GM12878 (cell line): ENCODE results near the gene LRP1B. TPM values are rescaled to one million over a fixed set of nuclear protein-coding genes. Genes with fewer than 3 reads are reported as not detected.

Source experiments
- ATAC-seq: fragments of 200-7000 bp; cut with Tn5 transposase; 3 replicates; pipeline ENCODE4 v1.9.1; 2020; ENCODE audit warnings: mild to moderate bottlenecking, moderate library complexity
- BruUV-seq: library from RNA; stranded (reverse); fragments of 400-500 nt; replicated peaks from 2 replicates; lab custom pipeline; 2021; lab: Mats Ljungman, UMichigan
- CTCF ChIA-PET: fragments of 300-600 bp; sonication (Branson Sonifier 250); formaldehyde crosslinking; extraction: SDS; loops from one replicate; lab custom pipeline; 2021; ENCODE audit warnings: inconsistent platforms; lab: Yijun Ruan, JAX
- POLR2A ChIA-PET: fragments of 350-600 bp; formaldehyde crosslinking; extraction: SDS; loops from one replicate; lab custom pipeline; 2021; ENCODE audit warnings: inconsistent platforms; lab: Charles Lee
- RAD21 ChIA-PET: fragments of 300-600 bp; sonication (Branson Sonifier 250); formaldehyde crosslinking; loops from one replicate; lab custom pipeline; 2023; ENCODE audit warnings: antibody characterized with exemption; ENCODE audit not compliant: unreplicated experiment; lab: Charles Lee
- SMC1A ChIA-PET: fragments of 300-600 bp; sonication (Branson Sonifier 250); formaldehyde crosslinking; loops from one replicate; lab custom pipeline; 2023; ENCODE audit not compliant: unreplicated experiment, uncharacterized antibody; lab: Charles Lee
- DNase-seq: peaks from one replicate; pipeline ENCODE4 v3.0.0-alpha.2; 2011; ENCODE audit warnings: low read depth, low spot score
- FAIRE-seq: peaks from 3 replicates; lab custom pipeline; 2011; peaks lifted over from hg19 to GRCh38; lab: Jason Lieb, UNC
- H2AFZ ChIP-seq: 2 replicates; pipeline ENCODE4 v1.6.0; 2011; ENCODE audit warnings: low read depth, low read length, control low read depth; ENCODE audit not compliant: control insufficient read depth
- H3K27ac ChIP-seq: 2 replicates; pipeline ENCODE4 v1.5.1; 2011; ENCODE audit warnings: control low read depth; ENCODE audit not compliant: control insufficient read depth, insufficient read depth
- H3K27me3 ChIP-seq, 2 experiments: replicated peaks in 1 of 2; 2 replicates each; pipeline versions ENCODE4 v1.6.0 to v1.6.1; 2011; ENCODE audit warnings: low read length in 1 of 2; ENCODE audit not compliant: control insufficient read depth in 2 of 2, insufficient read depth in 2 of 2
- H3K36me3 ChIP-seq, 2 experiments: 2 replicates each; pipeline ENCODE4 v1.5.1; 2011; ENCODE audit warnings: low read length in 1 of 2; ENCODE audit not compliant: control insufficient read depth in 2 of 2, insufficient read depth in 2 of 2
- H3K4me1 ChIP-seq: 2 replicates; pipeline ENCODE4 v1.6.1; 2011; ENCODE audit warnings: mild to moderate bottlenecking, low read length, moderate library complexity, mixed read lengths; ENCODE audit not compliant: control insufficient read depth, insufficient read depth
- H3K4me2 ChIP-seq: 2 replicates; pipeline ENCODE4 v1.6.0; 2011; ENCODE audit warnings: control low read depth; ENCODE audit not compliant: control insufficient read depth, insufficient read depth
- H3K4me3 ChIP-seq: fragments of 200-600 bp; sonication (generic); 2 replicates; pipeline ENCODE4 v1.5.1; 2016
- H3K79me2 ChIP-seq: 2 replicates; pipeline ENCODE4 v1.6.0; 2011; ENCODE audit warnings: low read length; ENCODE audit not compliant: control insufficient read depth, insufficient read depth
- H3K9ac ChIP-seq: 2 replicates; pipeline ENCODE4 v1.8.0; 2011; ENCODE audit warnings: low read length, control low read depth, mixed read lengths; ENCODE audit not compliant: control insufficient read depth, insufficient read depth
- H3K9me3 ChIP-seq: replicated peaks from 3 replicates; pipeline ENCODE4 v1.5.1; 2011; ENCODE audit warnings: mild to moderate bottlenecking, low read length; ENCODE audit not compliant: control insufficient read depth, insufficient read depth
- H4K20me1 ChIP-seq: 2 replicates; pipeline ENCODE4 v1.6.0; 2011; ENCODE audit not compliant: control insufficient read depth, insufficient read depth
- BCL11A ChIP-seq: IDR thresholded peaks from 2 replicates; pipeline ENCODE4 v1.6.1; 2011; ENCODE audit warnings: low read depth, low read length
- CEBPB ChIP-seq, 2 experiments: fragments of 150-350 bp in 1 of 2; IDR thresholded peaks; 2 replicates each; pipeline ENCODE4 v1.6.1; 2012 to 2014; ENCODE audit warnings: low read depth in 2 of 2, low read length in 2 of 2, borderline replicate concordance in 1 of 2, inconsistent platforms in 1 of 2
- CUX1 ChIP-seq: IDR thresholded peaks from 2 replicates; pipeline ENCODE4 v1.6.1; 2012; ENCODE audit warnings: improper control_type of control experiment, low read depth, low read length; ENCODE audit not compliant: insufficient replicate concordance
- DPF2 ChIP-seq: fragments of 450-650 bp; IDR thresholded peaks from 2 replicates; pipeline ENCODE4 v1.6.1; 2017; ENCODE audit warnings: mild to moderate bottlenecking
- EZH2 ChIP-seq: IDR thresholded peaks from 2 replicates; pipeline ENCODE4 v1.6.1; 2012; ENCODE audit warnings: low read depth, mild to moderate bottlenecking, control low read depth, inconsistent platforms, low read length, borderline replicate concordance; ENCODE audit not compliant: control insufficient read depth
- HDAC2 ChIP-seq: fragments of 200-600 bp; sonication (generic); IDR thresholded peaks from 2 replicates; pipeline ENCODE4 v1.6.1; 2017
- IKZF1 ChIP-seq: fragments of 450-650 bp; conservative IDR thresholded peaks from 2 replicates; pipeline ENCODE4 v1.6.1; 2017; ENCODE audit warnings: antibody characterized with exemption, mild to moderate bottlenecking
- NR2C1 ChIP-seq: fragments of 450-650 bp; IDR thresholded peaks from 2 replicates; pipeline ENCODE4 v1.6.1; 2017; ENCODE audit warnings: antibody characterized with exemption, mild to moderate bottlenecking, moderate library complexity
- RELA ChIP-seq: fragments of 450-650 bp; IDR thresholded peaks from 2 replicates; pipeline ENCODE4 v1.8.0; 2014; ENCODE audit warnings: borderline replicate concordance; ENCODE audit not compliant: partially characterized antibody
- SREBF1 ChIP-seq: IDR thresholded peaks from 2 replicates; pipeline ENCODE4 v1.6.1; 2012; ENCODE audit warnings: mild to moderate bottlenecking, low read length
- SREBF2 ChIP-seq: IDR thresholded peaks from 2 replicates; pipeline ENCODE4 v1.6.1; 2012; ENCODE audit warnings: mild to moderate bottlenecking, low read length
- STAT1 ChIP-seq: fragments of 450-650 bp; conservative IDR thresholded peaks from 2 replicates; pipeline ENCODE4 v1.6.1; 2014; ENCODE audit warnings: antibody characterized with exemption, mild to moderate bottlenecking
- SUPT20H ChIP-seq: IDR thresholded peaks from 2 replicates; pipeline ENCODE4 v1.6.1; 2011; ENCODE audit warnings: low read depth, mild to moderate bottlenecking, low read length, moderate library complexity, borderline replicate concordance; ENCODE audit not compliant: control insufficient read depth
- TBL1XR1 ChIP-seq: IDR thresholded peaks from 2 replicates; pipeline ENCODE4 v1.6.1; 2012; ENCODE audit warnings: low read depth, low read length, improper control_type of control experiment
- TCF3 ChIP-seq: IDR thresholded peaks from 2 replicates; pipeline ENCODE4 v1.6.1; 2012; ENCODE audit warnings: low read depth, mild to moderate bottlenecking, low read length, borderline replicate concordance; ENCODE audit not compliant: insufficient read depth
- WRNIP1 ChIP-seq: IDR thresholded peaks from 2 replicates; pipeline ENCODE4 v1.6.1; 2011; ENCODE audit warnings: low read depth, low read length, improper control_type of control experiment, borderline replicate concordance
- ZNF24 ChIP-seq: fragments of 450-650 bp; IDR thresholded peaks from 2 replicates; pipeline ENCODE4 v1.6.1; 2017; ENCODE audit warnings: antibody characterized with exemption, mild to moderate bottlenecking
- in situ Hi-C: fragments of 300-500 bp; cut with MboI; formaldehyde crosslinking; loops from 9 replicates; pipeline ENCODE4 v1.14.3; 2018; ENCODE audit warnings: mixed read lengths
- intact Hi-C: fragments of 100-400 bp; cut with micrococcal nuclease; formaldehyde crosslinking; loops from one replicate; pipeline ENCODE4 v1.14.2; 2022; ENCODE audit not compliant: unreplicated experiment
- polyA plus RNA-seq, 11 experiments: library from polyadenylated mRNA; depleted of rRNA in 4 of 11; unstranded in 6 of 11; stranded (reverse) in 5 of 11; fragments of >200 nt; fragmentation: Nextera tagmentation in 4 of 11; fragmentation: Illumina TruSeq in 1 of 11; extraction: Ambion mirVana in 4 of 11; extraction: Trizol in 1 of 11; gene quantifications; 1 replicate in 1 of 11; 2 replicates in 10 of 11; pipeline versions ENCODE4 v1.2.1 to v1.2.3, GENCODE V29; 2011 to 2016; ENCODE audit warnings: inconsistent platforms in 2 of 11, missing spikeins in 2 of 11, low read depth in 1 of 11
- total RNA-seq, 4 experiments: library from RNA; depleted of rRNA in 3 of 4; stranded (reverse); fragments of >200 nt in 3 of 4; fragmentation: Illumina TruSeq in 1 of 4; extraction: Trizol in 1 of 4; gene quantifications; 2 replicates each; pipeline versions ENCODE4 v1.2.1 to v1.2.3, GENCODE V29; 2013 to 2021
- TF ChIP-seq, protein P1 (sequence below): fragments of 450-650 bp; IDR thresholded peaks from 2 replicates; pipeline ENCODE4 v1.6.1; 2017; ENCODE audit warnings: mild to moderate bottlenecking

The LRP1B gene
- total and polyA plus RNA-seq, 10 of the 15 experiments (the other 5 are each of a cell fraction or from before 2014, with no cell fraction given): under 0.01 to 0.06 (median 0.03) TPM; not detected in 5

GRCh38 chr2:142119347-142119746 is 11.5 kb downstream of the LRP1B start (continued):
- TF ChIP-seq BCL11A: no peak

DNA sequence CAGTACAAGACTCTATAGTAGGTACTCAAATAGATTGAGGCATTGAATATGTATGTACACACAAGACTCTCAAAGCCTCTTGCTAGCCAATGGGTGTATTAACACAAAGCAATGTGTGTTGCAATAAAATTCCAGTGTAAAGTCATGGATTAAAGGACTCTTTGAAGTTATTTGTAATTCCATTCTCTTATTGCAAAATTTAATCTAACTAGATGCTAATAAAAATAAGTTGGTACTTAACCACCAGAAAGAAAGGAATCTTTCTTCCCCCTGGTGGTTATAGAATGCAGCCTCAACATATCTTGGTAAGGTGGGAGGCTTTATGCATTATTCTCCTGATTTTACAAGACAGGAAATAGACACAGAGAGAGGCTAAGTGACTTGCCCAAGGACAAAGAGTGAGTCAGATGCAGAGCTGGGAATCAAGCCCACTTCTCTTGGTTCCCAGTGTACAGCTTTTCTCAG is 18.0 kb downstream of the LRP1B start:
- RAD21 ChIA-PET: no interaction called here
- DNase-seq (no peak), FAIRE-seq (no peak), ATAC-seq (no peak)
- SMC1A ChIA-PET: interaction anchor here (0.6 kb wide), 1 partner anchor 1778 kb away, joined by 3 read pairs; no protein-coding TSS in a partner anchor
- no peaks in the 10 kb centered on the region for H3K27me3 ChIP-seq
- no peak overlapping the region for H2AFZ ChIP-seq
- no peaks in the 10 kb centered on the region for H3K4me1 ChIP-seq
- TF ChIP-seq RELA: no peak
- TF ChIP-seq ZNF24: no peak
- TF ChIP-seq DPF2: no peak
- no peak for TF ChIP-seq CUX1
- no peak for TF ChIP-seq IKZF1
- no peak for TF ChIP-seq CEBPB (IDR thresholded peaks at IDR 0.05; ENCODE audit: borderline replicate concordance in 1 of 2, low read depth in 2 of 2, low read length in 2 of 2)
- TF ChIP-seq, protein P1, sequence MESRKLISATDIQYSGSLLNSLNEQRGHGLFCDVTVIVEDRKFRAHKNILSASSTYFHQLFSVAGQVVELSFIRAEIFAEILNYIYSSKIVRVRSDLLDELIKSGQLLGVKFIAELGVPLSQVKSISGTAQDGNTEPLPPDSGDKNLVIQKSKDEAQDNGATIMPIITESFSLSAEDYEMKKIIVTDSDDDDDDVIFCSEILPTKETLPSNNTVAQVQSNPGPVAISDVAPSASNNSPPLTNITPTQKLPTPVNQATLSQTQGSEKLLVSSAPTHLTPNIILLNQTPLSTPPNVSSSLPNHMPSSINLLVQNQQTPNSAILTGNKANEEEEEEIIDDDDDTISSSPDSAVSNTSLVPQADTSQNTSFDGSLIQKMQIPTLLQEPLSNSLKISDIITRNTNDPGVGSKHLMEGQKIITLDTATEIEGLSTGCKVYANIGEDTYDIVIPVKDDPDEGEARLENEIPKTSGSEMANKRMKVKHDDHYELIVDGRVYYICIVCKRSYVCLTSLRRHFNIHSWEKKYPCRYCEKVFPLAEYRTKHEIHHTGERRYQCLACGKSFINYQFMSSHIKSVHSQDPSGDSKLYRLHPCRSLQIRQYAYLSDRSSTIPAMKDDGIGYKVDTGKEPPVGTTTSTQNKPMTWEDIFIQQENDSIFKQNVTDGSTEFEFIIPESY: no peak
- TF ChIP-seq SREBF1: no peak
- no peak for TF ChIP-seq BCL11A
- no peak for TF ChIP-seq EZH2
- no peak for TF ChIP-seq SREBF2
- no peak for TF ChIP-seq SUPT20H
- TF ChIP-seq HDAC2: no peak
- no peak for TF ChIP-seq WRNIP1
- TF ChIP-seq TCF3: no peak
- no peak for TF ChIP-seq STAT1
- TF ChIP-seq TBL1XR1: no peak
- no peak for TF ChIP-seq NR2C1
- H3K9ac ChIP-seq: no peak overlapping the region
- H3K27ac ChIP-seq: no peak overlapping the region
- POLR2A ChIA-PET: no interaction called here
- in situ Hi-C loops: no loop called here
- CTCF ChIA-PET: interaction anchor here (0.8 kb wide), 1 partner anchor 28 kb away, joined by 3 read pairs; no protein-coding TSS in a partner anchor
- no peak overlapping the region for H3K4me2 ChIP-seq
- H3K79me2 ChIP-seq: no peaks in the 10 kb centered on the region
- H3K4me3 ChIP-seq: no peak overlapping the region
- H3K36me3 ChIP-seq: no peaks in the 10 kb centered on the region
- intact Hi-C loops: no loop called here
- H4K20me1 ChIP-seq: no peaks in the 10 kb centered on the region
- BruUV-seq: no TSS peak
- no peaks in the 10 kb centered on the region for H3K9me3 ChIP-seq
